Aorta (tissue), 5 donors: ENCODE measurements around the gene GPBP1. TPM values are rescaled to one million over a fixed set of nuclear protein-coding genes. Genes with fewer than 3 reads are reported as not detected.
A peak's percentile ranks its signal among the peaks of the same experiment; 100 is the strongest.
"Not testable (repeated sequence)": the region's sequence is repeated elsewhere in the genome, so short reads cannot be mapped to it uniquely, and the experiment has no call there.

Experiments used
- ATAC-seq: fragments of 200-7000 bp; cut with Tn5 transposase; one replicate; pipeline ENCODE4 v1.9.1; 2022; ENCODE audit warnings: moderate library complexity; ENCODE audit not compliant: low FRiP score
- DNase-seq, 2 donors: peaks; one replicate each; pipeline ENCODE4 v3.0.0-alpha.2; 2020
- H3K27ac ChIP-seq, 2 donors: one replicate each; pipeline ENCODE4 v1.5.1; 2013; ENCODE audit warnings: low read length in 2 of 2, mild to moderate bottlenecking in 2 of 2, moderate library complexity in 2 of 2, control low read depth in 1 of 2, inconsistent platforms in 1 of 2, low read depth in 1 of 2
- H3K27me3 ChIP-seq, 2 donors: one replicate each; pipeline ENCODE4 v1.6.1; 2013; ENCODE audit warnings: control low read depth in 1 of 2, low read length in 1 of 2, mild to moderate bottlenecking in 1 of 2, moderate library complexity in 1 of 2; ENCODE audit not compliant: insufficient read depth in 2 of 2, control insufficient read depth in 1 of 2
- H3K36me3 ChIP-seq, 2 donors: one replicate each; pipeline ENCODE4 v1.6.1; 2013; ENCODE audit warnings: control low read depth in 1 of 2, low read length in 1 of 2, mild to moderate bottlenecking in 1 of 2; ENCODE audit not compliant: insufficient read depth in 2 of 2, control insufficient read depth in 1 of 2
- H3K4me1 ChIP-seq, 2 donors: one replicate each; pipeline ENCODE4 v1.6.1; 2013; ENCODE audit warnings: low read length in 2 of 2, control low read depth in 1 of 2, mild to moderate bottlenecking in 1 of 2, moderate library complexity in 1 of 2; ENCODE audit not compliant: insufficient read depth in 2 of 2, control insufficient read depth in 1 of 2
- H3K4me3 ChIP-seq, 2 donors: one replicate each; pipeline ENCODE4 v1.5.1; 2013; ENCODE audit warnings: low read length in 2 of 2, control low read depth in 1 of 2, mild to moderate bottlenecking in 1 of 2
- H3K9me3 ChIP-seq: one replicate; pipeline ENCODE4 v1.6.1; 2013; ENCODE audit warnings: mild to moderate bottlenecking, low read length; ENCODE audit not compliant: control insufficient read depth
- WGBS, 2 donors: extraction: QIAGEN DNeasy Blood & Tissue Kit; methylation state at CpG; one replicate each; pipeline ENCODE4 v1.1.7; 2013; 5-methylcytosine and 5-hydroxymethylcytosine counted together
- intact Hi-C, 2 donors: fragments of 100-400 bp; cut with DNase I; formaldehyde crosslinking; loops; one replicate each; pipeline versions ENCODE4 v1.14.2 to v1.15.0; 2022
- polyA plus RNA-seq, 2 donors: library from polyadenylated mRNA; stranded (reverse); fragments of 200-250 nt; gene quantifications; one replicate each; pipeline ENCODE4 v1.2.3, GENCODE V29; 2013
- total RNA-seq, 2 donors: library from RNA; stranded (reverse); fragmentation: NEBNext Ultra II Directional; extraction: Animal tissue kit (Norgen Biotek cat#: 25700); gene quantifications; one replicate each; pipeline ENCODE4 v1.2.1, GENCODE V29; 2021
- donor health status: healthy with polysubstance abuse.
- donor health status: Bipolar disorder and iron deficiency.
- donor health status: DM: no; HTN: no; CAD: no.
- donor health status: DM: no; HTN: no; CAD: no.
- donor health status: DM: yes; HTN: yes; CAD: no.

Gene GPBP1
- total and polyA plus RNA-seq, 4 donors = 35.6 to 79.0 (median 52.7) TPM

- Histone ChIP-seq H3K4me3 (peak overlapping the region; percentile 60 to 80), H3K27ac (peak overlapping the region; percentile 70 to 76), H3K4me1 (no peaks in the 10 kb centered on the region), H3K27me3 (no peaks in the 10 kb centered on the region), H3K9me3 (no peaks in the 10 kb centered on the region), H3K36me3 (no peaks in the 10 kb centered on the region)
- DNase-seq (peak in 1 of 2 donors; percentile 54), ATAC-seq (peak; percentile 33)
- 0 to 1% methylated on average over 46 to 47 of the region's 47 CpGs for WGBS, 2 donors
- intact Hi-C loops = loop anchor here (5.0 kb wide), 2 partner anchors 43 to 222 kb away; partner anchors contain the start of gene MIER3 (in 1 of the 2)
Measured at GRCh38 chr5:57174128-57174889, 450 bp downstream of the GPBP1 start.

GRCh38 chr5:57174890-57175510 lies 1.1 kb downstream of the GPBP1 start:
- DNase-seq = no peak
- Histone ChIP-seq H3K27ac (peak overlapping the region; percentile 70 to 76), H3K9me3 (no peaks in the 10 kb centered on the region), H3K4me1 (no peaks in the 10 kb centered on the region), H3K4me3 (peak overlapping the region; percentile 60 to 80), H3K36me3 (no peaks in the 10 kb centered on the region), H3K27me3 (no peaks in the 10 kb centered on the region)
- 1% methylated on average over 11 of the region's 11 CpGs for WGBS, 2 donors
- intact Hi-C loops = loop anchor here (5.0 kb wide), 2 partner anchors 42 to 223 kb away; partner anchors contain the start of gene MIER3 (in 1 of the 2)
- no peak for ATAC-seq

GRCh38 chr5:57175551-57176309 lies 1.9 kb downstream of the GPBP1 start:
- H3K4me3 ChIP-seq = peak overlapping the region; percentile 60 to 82
- ATAC-seq = no peak

GRCh38 chr5:57176350-57176857 lies 2.5 kb downstream of the GPBP1 start:
- Histone ChIP-seq H3K4me3 (peak overlapping the region; percentile 47 to 82), H3K36me3 (no peaks in the 10 kb centered on the region), H3K27ac (peak overlapping the region; percentile 48 to 58), H3K27me3 (no peaks in the 10 kb centered on the region), H3K4me1 (peaks cover 0 to 2% of the 10 kb centered on the region in 2 donors), H3K9me3 (no peaks in the 10 kb centered on the region)
- no peak for ATAC-seq
- WGBS, 2 donors = 1 to 4% methylated on average over 7 of the region's 7 CpGs
- intact Hi-C loops = loop anchor here in 1 of 2 donors (5.0 kb wide), 1 partner anchor 41 kb away; no protein-coding TSS in a partner anchor
- DNase-seq = no peak

More at GRCh38 chr5:57175551-57176309, 1.9 kb downstream of the GPBP1 start:
- intact Hi-C loops = loop anchor here in 1 of 2 donors (5.0 kb wide), 1 partner anchor 42 kb away; no protein-coding TSS in a partner anchor
- Histone ChIP-seq H3K27me3 (no peaks in the 10 kb centered on the region), H3K36me3 (no peaks in the 10 kb centered on the region), H3K4me1 (no peaks in the 10 kb centered on the region), H3K27ac (no peak overlapping the region), H3K9me3 (no peaks in the 10 kb centered on the region)
- DNase-seq = no peak
- 2% methylated on average over 11 of the region's 11 CpGs for WGBS, 2 donors

- H3K9me3 ChIP-seq = no peaks in the 10 kb centered on the region
- peaks cover 0 to 2% of the 10 kb centered on the region in 2 donors for H3K4me1 ChIP-seq
- H3K27me3 ChIP-seq = no peaks in the 10 kb centered on the region
- 90% methylated on average over 14 of the region's 14 CpGs for WGBS, 2 donors
- H3K36me3 ChIP-seq = no peaks in the 10 kb centered on the region
- no peak overlapping the region for H3K27ac ChIP-seq
- peak overlapping the region in 1 of 2 donors; percentile 17 for H3K4me3 ChIP-seq
- ATAC-seq (no peak), DNase-seq (no peak)
- intact Hi-C loops = loop anchor here in 1 of 2 donors (5.0 kb wide), 1 partner anchor 40 kb away; no protein-coding TSS in a partner anchor
Measured at GRCh38 chr5:57177479-57178156, 3.8 kb downstream of the GPBP1 start.

GRCh38 chr5:57178238-57178637 lies 4.4 kb downstream of the GPBP1 start:
- peak overlapping the region in 1 of 2 donors; percentile 17 for H3K4me3 ChIP-seq
- not testable (repeated sequence) for H3K27ac ChIP-seq, H3K4me1 ChIP-seq, ATAC-seq, H3K36me3 ChIP-seq, H3K27me3 ChIP-seq, H3K9me3 ChIP-seq, DNase-seq
- intact Hi-C loops = loop anchor here in 1 of 2 donors (5.0 kb wide), 1 partner anchor 39 kb away; no protein-coding TSS in a partner anchor
- 68 to 75% methylated on average over 12 of the region's 12 CpGs for WGBS, 2 donors

GRCh38 chr5:57179262-57180200 lies 5.7 kb downstream of the GPBP1 start:
- Histone ChIP-seq H3K27ac (no peak overlapping the region), H3K27me3 (no peaks in the 10 kb centered on the region), H3K4me3 (peak overlapping the region; percentile 11 to 57), H3K36me3 (no peaks in the 10 kb centered on the region), H3K9me3 (no peaks in the 10 kb centered on the region), H3K4me1 (peaks cover 0 to 2% of the 10 kb centered on the region in 2 donors)
- no peak for DNase-seq
- ATAC-seq = peak; percentile 49
- WGBS, 2 donors = 14 to 18% methylated on average over 12 of the region's 12 CpGs
- intact Hi-C loops = loop anchor here in 1 of 2 donors (5.0 kb wide), 1 partner anchor 38 kb away; no protein-coding TSS in a partner anchor
